DLD1 (cell line): ENCODE results near the gene RNF40.

Experiments used
- in situ Hi-C: cut with HindIII; loops from 2 replicates; pipeline ENCODE4 v1.10.0; 2017; ENCODE audit warnings: low sequenced_read_pairs

RNF40 gene

GRCh38 chr16:30761928-30762902, at the start of gene RNF40, which contains the start of gene CFAP119:
Gene RNF40 (plus strand): TSS chr16:30762322. CDS start chr16:30762546, 224 bp downstream.
Gene CFAP119 (minus strand): TSS chr16:30762062. CDS start chr16:30761748, 314 bp downstream.
- in situ Hi-C loops, result no loop called here

- in situ Hi-C loops, result no loop called here
Measured at GRCh38 chr16:30715750-30716445, 46.2 kb upstream of the RNF40 start.

GRCh38 chr16:30720086-30720485, 42.0 kb upstream of the RNF40 start:
- in situ Hi-C loops, result no loop called here

GRCh38 chr16:30720694-30721093, 41.4 kb upstream of the RNF40 start:
- in situ Hi-C loops, result no loop called here

- in situ Hi-C loops, result no loop called here
Measured at GRCh38 chr16:30721167-30721566, 41.0 kb upstream of the RNF40 start.

GRCh38 chr16:30721606-30722005, 40.5 kb upstream of the RNF40 start:
- in situ Hi-C loops, result no loop called here

GRCh38 chr16:30722443-30722842, 39.7 kb upstream of the RNF40 start:
- in situ Hi-C loops, result no loop called here

GRCh38 chr16:30722916-30723315, 39.2 kb upstream of the RNF40 start:
- in situ Hi-C loops, result no loop called here

- in situ Hi-C loops, result no loop called here
Measured at GRCh38 chr16:30723725-30724355, 38.3 kb upstream of the RNF40 start.

- in situ Hi-C loops, result no loop called here
Measured at GRCh38 chr16:30724641-30725417, 37.3 kb upstream of the RNF40 start.

- in situ Hi-C loops, result no loop called here
Measured at GRCh38 chr16:30725418-30725792, 36.7 kb upstream of the RNF40 start.

GRCh38 chr16:30728321-30728720, 33.8 kb upstream of the RNF40 start:
- in situ Hi-C loops, result no loop called here

GRCh38 chr16:30728899-30729672, 33.0 kb upstream of the RNF40 start:
- in situ Hi-C loops, result no loop called here

GRCh38 chr16:30731411-30731810, 30.7 kb upstream of the RNF40 start:
- in situ Hi-C loops, result no loop called here

GRCh38 chr16:30736995-30737793, 24.9 kb upstream of the RNF40 start:
- in situ Hi-C loops, result no loop called here

- in situ Hi-C loops, result no loop called here
Measured at GRCh38 chr16:30737794-30738648, 24.1 kb upstream of the RNF40 start.

GRCh38 chr16:30738984-30739951, 22.9 kb upstream of the RNF40 start:
- in situ Hi-C loops, result no loop called here
